ENCODE results near the gene LGALS3. TPM values are rescaled to one million over a fixed set of nuclear protein-coding genes. Genes with fewer than 3 reads are reported as not detected.

LGALS3 gene
- total and polyA plus RNA-seq, 2 experiments from 2014 or later: 461 to 766 TPM

DNA sequence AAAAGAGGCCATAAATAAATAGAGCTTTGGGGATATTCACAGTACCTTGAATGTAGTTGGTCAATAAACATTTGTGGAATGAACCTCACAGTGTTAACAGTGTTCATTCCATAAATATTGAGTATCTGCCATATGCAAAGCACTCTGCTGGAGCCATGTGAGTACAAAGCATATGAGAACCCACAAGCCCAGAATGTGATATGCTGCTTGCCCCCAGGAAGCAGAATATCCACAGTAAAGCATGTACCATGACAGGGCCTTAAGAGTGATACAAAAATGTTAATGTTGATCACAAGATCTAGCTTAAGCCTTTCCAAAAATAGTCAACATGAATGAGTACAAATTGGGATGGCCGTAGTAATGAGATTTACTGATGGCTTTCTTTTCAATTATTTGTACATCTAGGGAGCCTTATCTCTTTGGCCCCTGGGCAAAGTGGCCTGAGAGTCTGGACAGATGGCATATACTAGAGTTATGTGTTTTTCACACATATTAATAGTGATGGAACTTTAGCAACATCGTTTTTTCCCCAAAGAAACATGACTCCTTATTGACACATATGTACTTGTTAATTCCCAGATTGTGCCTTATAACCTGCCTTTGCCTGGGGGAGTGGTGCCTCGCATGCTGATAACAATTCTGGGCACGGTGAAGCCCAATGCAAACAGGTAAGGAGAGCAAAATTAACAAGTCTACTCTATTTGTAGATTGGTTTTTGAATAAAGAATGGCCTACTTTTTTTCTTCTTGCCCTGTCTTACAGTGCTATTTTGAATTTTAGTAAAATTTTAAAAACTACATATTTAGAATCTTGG, 10.9 kb downstream of the LGALS3 start:
- H3K4me2 ChIP-seq: no peak overlapping the region
- H3K27me3 ChIP-seq: no peaks in the 10 kb centered on the region
- H2AFZ ChIP-seq: no peak overlapping the region
- peaks cover 42% of the 10 kb centered on the region for H3K79me2 ChIP-seq
- TF ChIP-seq EZH2 (IDR thresholded peaks at IDR 0.05; ENCODE audit: borderline replicate concordance): no peak
- TF ChIP-seq EZH2phosphoT487 (IDR thresholded peaks at IDR 0.05; ENCODE audit: low read depth, severe bottlenecking, unreplicated experiment): no peak
- TF ChIP-seq CTCF (IDR thresholded peaks at IDR 0.05; ENCODE audit: poor library complexity): no peak
- DNase-seq (ENCODE audit: low spot score): no peak
- H3K9me2 ChIP-seq (replicated peaks; ENCODE audit: insufficient read depth): no peaks in the 10 kb centered on the region
- H3K27ac ChIP-seq: no peak overlapping the region
- H4K20me1 ChIP-seq (ENCODE audit: insufficient read depth, poor library complexity, severe bottlenecking): peaks cover 36% of the 10 kb centered on the region
- no peaks in the 10 kb centered on the region for H3K9me3 ChIP-seq (ENCODE audit: low read depth)
- H3K4me1 ChIP-seq (ENCODE audit: insufficient read depth): peaks cover 4% of the 10 kb centered on the region
- no peak overlapping the region for H3K4me3 ChIP-seq
- 75% methylated on average over 4 of the region's 4 CpGs for WGBS (ENCODE audit: low lambda C conversion rate, missing lambda C conversion rate)
- H3K36me3 ChIP-seq (replicated peaks; ENCODE audit: insufficient read depth, low read depth): peaks cover 4% of the 10 kb centered on the region

DNA sequence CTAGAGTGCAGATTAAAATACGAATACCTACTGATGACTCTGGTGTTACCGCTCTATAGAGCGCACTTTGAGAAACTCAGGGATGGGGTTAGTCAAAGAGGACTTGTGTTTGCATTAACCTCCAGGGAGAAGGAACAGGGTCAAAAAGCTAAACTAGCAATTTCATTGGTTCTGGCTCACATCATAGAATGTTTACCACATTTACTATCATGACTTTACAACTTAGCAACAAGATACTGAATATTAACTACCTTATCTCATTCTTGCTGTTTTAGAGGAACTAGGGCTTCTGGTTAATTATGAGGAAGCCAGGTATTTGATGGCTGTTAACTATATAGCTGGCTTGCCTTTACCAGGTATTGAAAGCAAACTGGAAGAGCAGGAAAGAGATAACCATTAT, 12.8 kb downstream of the LGALS3 start:
- Histone ChIP-seq H3K4me2 (no peak overlapping the region), H3K79me2 (peaks cover 22% of the 10 kb centered on the region), H3K36me3 (replicated peaks; ENCODE audit: insufficient read depth, low read depth) (peaks cover 4% of the 10 kb centered on the region), H3K27ac (peak overlapping the region; percentile 54), H4K20me1 (ENCODE audit: insufficient read depth, poor library complexity, severe bottlenecking) (peaks cover 18% of the 10 kb centered on the region), H2AFZ (no peak overlapping the region), H3K9me2 (replicated peaks; ENCODE audit: insufficient read depth) (no peaks in the 10 kb centered on the region), H3K9me3 (ENCODE audit: low read depth) (no peaks in the 10 kb centered on the region), H3K27me3 (no peaks in the 10 kb centered on the region), H3K4me1 (ENCODE audit: insufficient read depth) (peaks cover 4% of the 10 kb centered on the region), H3K4me3 (no peak overlapping the region)
- 73% methylated on average over 3 of the region's 3 CpGs for WGBS (ENCODE audit: low lambda C conversion rate, missing lambda C conversion rate)
- TF ChIP-seq EZH2phosphoT487 (IDR thresholded peaks at IDR 0.05; ENCODE audit: low read depth, severe bottlenecking, unreplicated experiment) (no peak), CTCF (IDR thresholded peaks at IDR 0.05; ENCODE audit: poor library complexity) (no peak), EZH2 (IDR thresholded peaks at IDR 0.05; ENCODE audit: borderline replicate concordance) (no peak)
- no peak for DNase-seq (ENCODE audit: low spot score)

GRCh38 chr14:55142466-55142865, 13.4 kb downstream of the LGALS3 start:
- TF ChIP-seq CTCF (IDR thresholded peaks at IDR 0.05; ENCODE audit: poor library complexity): no peak
- no peak for TF ChIP-seq EZH2 (IDR thresholded peaks at IDR 0.05; ENCODE audit: borderline replicate concordance)
- TF ChIP-seq EZH2phosphoT487 (IDR thresholded peaks at IDR 0.05; ENCODE audit: low read depth, severe bottlenecking, unreplicated experiment): no peak
- no peak for DNase-seq (ENCODE audit: low spot score)
- H2AFZ ChIP-seq: no peak overlapping the region
- WGBS (ENCODE audit: low lambda C conversion rate, missing lambda C conversion rate): 75% methylated on average over 2 of the region's 2 CpGs
- H3K36me3 ChIP-seq (replicated peaks; ENCODE audit: insufficient read depth, low read depth): peaks cover 4% of the 10 kb centered on the region
- no peak overlapping the region for H3K27ac ChIP-seq
- no peak overlapping the region for H3K4me3 ChIP-seq
- H3K27me3 ChIP-seq: no peaks in the 10 kb centered on the region
- peaks cover 16% of the 10 kb centered on the region for H3K79me2 ChIP-seq
- no peak overlapping the region for H3K4me2 ChIP-seq
- H4K20me1 ChIP-seq (ENCODE audit: insufficient read depth, poor library complexity, severe bottlenecking): peaks cover 12% of the 10 kb centered on the region
- no peaks in the 10 kb centered on the region for H3K9me3 ChIP-seq (ENCODE audit: low read depth)
- H3K4me1 ChIP-seq (ENCODE audit: insufficient read depth): no peaks in the 10 kb centered on the region
- no peaks in the 10 kb centered on the region for H3K9me2 ChIP-seq (replicated peaks; ENCODE audit: insufficient read depth)
